Measurements from ENCODE around the gene CWF19L1. TPM values are rescaled to one million over a fixed set of nuclear protein-coding genes. Genes with fewer than 3 reads are reported as not detected.

The CWF19L1 gene
- total and polyA plus RNA-seq, 2 experiments from 2014 or later = 15.8 to 34.4 TPM

DNA sequence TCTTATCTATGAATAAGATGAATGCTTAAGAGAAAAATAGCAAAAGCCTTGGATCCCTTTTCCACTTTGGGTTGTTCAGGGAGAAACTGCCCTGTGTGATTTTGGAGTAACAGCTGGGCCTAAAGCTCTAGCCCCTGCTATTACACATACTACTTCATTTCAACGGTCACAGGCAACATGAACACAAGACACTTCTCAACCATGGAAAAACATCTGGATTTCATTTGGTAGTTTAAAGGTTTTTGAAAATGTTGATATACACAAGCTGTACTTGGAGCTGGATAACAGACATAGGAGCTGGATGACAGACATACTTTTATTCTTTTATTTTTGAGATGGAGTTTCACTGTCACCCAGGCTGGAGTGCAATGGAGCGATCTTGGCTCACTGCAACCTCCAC, 35.3 kb downstream of the CWF19L1 start:
- Mint-ChIP-seq H3K4me1 (peaks cover 3% of the 10 kb centered on the region; the same call in 2 of the 3 replicates), H3K27ac (no peak overlapping the region), H3K27me3 (ENCODE audit: insufficient read depth, low read depth, poor library complexity) (peaks cover 2% of the 10 kb centered on the region), H3K36me3 (ENCODE audit: low read depth) (peaks cover 19% of the 10 kb centered on the region), H3K4me3 (no peak overlapping the region), H3K9me3 (no peaks in the 10 kb centered on the region)
- ATAC-seq (no peak), DNase-seq (ENCODE audit: low spot score) (no peak)
- Histone ChIP-seq H3K36me3 (ENCODE audit: insufficient read depth) (peaks cover 12% of the 10 kb centered on the region), H3K27me3 (ENCODE audit: insufficient read depth) (no peaks in the 10 kb centered on the region), H3K27ac (ENCODE audit: low read depth) (no peak overlapping the region), H3F3A (replicated peaks; ENCODE audit: low read depth) (peaks cover 7% of the 10 kb centered on the region; the same call in 1 of the 2 replicates), H4K20me1 (replicated peaks; ENCODE audit: insufficient read depth) (peaks cover 9% of the 10 kb centered on the region; the same call in 1 of the 2 replicates), H3K4me1 (ENCODE audit: insufficient read depth) (no peaks in the 10 kb centered on the region), H3K4me3 (no peak overlapping the region), H3K9me2 (ENCODE audit: insufficient read depth) (no peaks in the 10 kb centered on the region), H2AFZ (no peak overlapping the region), H3K4me2 (no peak overlapping the region), H3K79me2 (replicated peaks; ENCODE audit: insufficient read depth) (peaks cover 21% of the 10 kb centered on the region)
- TF ChIP-seq CREB1 (CRISPR knock-in tag; IDR thresholded peaks at IDR 0.05; ENCODE audit: low read depth) = no peak
- TF ChIP-seq JUNB (IDR thresholded peaks at IDR 0.05; ENCODE audit: unreplicated experiment) = no peak
- no peak for TF ChIP-seq EZH2 (IDR thresholded peaks at IDR 0.05; ENCODE audit: low read depth, unreplicated experiment)
- TF ChIP-seq STAT1 (IDR thresholded peaks at IDR 0.05; ENCODE audit: unreplicated experiment) = no peak
- TF ChIP-seq ETS1 (IDR thresholded peaks at IDR 0.05) = no peak
- TF ChIP-seq, protein P1, sequence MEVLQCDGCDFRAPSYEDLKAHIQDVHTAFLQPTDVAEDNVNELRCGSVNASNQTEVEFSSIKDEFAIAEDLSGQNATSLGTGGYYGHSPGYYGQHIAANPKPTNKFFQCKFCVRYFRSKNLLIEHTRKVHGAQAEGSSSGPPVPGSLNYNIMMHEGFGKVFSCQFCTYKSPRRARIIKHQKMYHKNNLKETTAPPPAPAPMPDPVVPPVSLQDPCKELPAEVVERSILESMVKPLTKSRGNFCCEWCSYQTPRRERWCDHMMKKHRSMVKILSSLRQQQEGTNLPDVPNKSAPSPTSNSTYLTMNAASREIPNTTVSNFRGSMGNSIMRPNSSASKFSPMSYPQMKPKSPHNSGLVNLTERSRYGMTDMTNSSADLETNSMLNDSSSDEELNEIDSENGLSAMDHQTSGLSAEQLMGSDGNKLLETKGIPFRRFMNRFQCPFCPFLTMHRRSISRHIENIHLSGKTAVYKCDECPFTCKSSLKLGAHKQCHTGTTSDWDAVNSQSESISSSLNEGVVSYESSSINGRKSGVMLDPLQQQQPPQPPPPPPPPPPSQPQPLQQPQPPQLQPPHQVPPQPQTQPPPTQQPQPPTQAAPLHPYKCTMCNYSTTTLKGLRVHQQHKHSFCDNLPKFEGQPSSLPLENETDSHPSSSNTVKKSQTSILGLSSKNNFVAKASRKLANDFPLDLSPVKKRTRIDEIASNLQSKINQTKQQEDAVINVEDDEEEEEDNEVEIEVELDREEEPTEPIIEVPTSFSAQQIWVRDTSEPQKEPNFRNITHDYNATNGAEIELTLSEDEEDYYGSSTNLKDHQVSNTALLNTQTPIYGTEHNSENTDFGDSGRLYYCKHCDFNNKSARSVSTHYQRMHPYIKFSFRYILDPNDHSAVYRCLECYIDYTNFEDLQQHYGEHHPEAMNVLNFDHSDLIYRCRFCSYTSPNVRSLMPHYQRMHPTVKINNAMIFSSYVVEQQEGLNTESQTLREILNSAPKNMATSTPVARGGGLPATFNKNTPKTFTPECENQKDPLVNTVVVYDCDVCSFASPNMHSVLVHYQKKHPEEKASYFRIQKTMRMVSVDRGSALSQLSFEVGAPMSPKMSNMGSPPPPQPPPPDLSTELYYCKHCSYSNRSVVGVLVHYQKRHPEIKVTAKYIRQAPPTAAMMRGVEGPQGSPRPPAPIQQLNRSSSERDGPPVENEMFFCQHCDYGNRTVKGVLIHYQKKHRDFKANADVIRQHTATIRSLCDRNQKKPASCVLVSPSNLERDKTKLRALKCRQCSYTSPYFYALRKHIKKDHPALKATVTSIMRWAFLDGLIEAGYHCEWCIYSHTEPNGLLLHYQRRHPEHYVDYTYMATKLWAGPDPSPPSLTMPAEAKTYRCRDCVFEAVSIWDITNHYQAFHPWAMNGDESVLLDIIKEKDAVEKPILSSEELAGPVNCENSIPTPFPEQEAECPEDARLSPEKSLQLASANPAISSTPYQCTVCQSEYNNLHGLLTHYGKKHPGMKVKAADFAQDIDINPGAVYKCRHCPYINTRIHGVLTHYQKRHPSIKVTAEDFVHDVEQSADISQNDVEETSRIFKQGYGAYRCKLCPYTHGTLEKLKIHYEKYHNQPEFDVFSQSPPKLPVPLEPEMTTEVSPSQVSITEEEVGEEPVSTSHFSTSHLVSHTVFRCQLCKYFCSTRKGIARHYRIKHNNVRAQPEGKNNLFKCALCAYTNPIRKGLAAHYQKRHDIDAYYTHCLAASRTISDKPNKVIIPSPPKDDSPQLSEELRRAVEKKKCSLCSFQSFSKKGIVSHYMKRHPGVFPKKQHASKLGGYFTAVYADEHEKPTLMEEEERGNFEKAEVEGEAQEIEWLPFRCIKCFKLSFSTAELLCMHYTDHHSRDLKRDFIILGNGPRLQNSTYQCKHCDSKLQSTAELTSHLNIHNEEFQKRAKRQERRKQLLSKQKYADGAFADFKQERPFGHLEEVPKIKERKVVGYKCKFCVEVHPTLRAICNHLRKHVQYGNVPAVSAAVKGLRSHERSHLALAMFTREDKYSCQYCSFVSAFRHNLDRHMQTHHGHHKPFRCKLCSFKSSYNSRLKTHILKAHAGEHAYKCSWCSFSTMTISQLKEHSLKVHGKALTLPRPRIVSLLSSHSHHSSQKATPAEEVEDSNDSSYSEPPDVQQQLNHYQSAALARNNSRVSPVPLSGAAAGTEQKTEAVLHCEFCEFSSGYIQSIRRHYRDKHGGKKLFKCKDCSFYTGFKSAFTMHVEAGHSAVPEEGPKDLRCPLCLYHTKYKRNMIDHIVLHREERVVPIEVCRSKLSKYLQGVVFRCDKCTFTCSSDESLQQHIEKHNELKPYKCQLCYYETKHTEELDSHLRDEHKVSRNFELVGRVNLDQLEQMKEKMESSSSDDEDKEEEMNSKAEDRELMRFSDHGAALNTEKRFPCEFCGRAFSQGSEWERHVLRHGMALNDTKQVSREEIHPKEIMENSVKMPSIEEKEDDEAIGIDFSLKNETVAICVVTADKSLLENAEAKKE (CRISPR knock-in tag; IDR thresholded peaks at IDR 0.05) = no peak
- TF ChIP-seq, protein P2, sequence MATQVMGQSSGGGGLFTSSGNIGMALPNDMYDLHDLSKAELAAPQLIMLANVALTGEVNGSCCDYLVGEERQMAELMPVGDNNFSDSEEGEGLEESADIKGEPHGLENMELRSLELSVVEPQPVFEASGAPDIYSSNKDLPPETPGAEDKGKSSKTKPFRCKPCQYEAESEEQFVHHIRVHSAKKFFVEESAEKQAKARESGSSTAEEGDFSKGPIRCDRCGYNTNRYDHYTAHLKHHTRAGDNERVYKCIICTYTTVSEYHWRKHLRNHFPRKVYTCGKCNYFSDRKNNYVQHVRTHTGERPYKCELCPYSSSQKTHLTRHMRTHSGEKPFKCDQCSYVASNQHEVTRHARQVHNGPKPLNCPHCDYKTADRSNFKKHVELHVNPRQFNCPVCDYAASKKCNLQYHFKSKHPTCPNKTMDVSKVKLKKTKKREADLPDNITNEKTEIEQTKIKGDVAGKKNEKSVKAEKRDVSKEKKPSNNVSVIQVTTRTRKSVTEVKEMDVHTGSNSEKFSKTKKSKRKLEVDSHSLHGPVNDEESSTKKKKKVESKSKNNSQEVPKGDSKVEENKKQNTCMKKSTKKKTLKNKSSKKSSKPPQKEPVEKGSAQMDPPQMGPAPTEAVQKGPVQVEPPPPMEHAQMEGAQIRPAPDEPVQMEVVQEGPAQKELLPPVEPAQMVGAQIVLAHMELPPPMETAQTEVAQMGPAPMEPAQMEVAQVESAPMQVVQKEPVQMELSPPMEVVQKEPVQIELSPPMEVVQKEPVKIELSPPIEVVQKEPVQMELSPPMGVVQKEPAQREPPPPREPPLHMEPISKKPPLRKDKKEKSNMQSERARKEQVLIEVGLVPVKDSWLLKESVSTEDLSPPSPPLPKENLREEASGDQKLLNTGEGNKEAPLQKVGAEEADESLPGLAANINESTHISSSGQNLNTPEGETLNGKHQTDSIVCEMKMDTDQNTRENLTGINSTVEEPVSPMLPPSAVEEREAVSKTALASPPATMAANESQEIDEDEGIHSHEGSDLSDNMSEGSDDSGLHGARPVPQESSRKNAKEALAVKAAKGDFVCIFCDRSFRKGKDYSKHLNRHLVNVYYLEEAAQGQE (IDR thresholded peaks at IDR 0.05; ENCODE audit: unreplicated experiment) = no peak
- TF ChIP-seq EZH2phosphoT487 (IDR thresholded peaks at IDR 0.05; ENCODE audit: unreplicated experiment) = no peak
- TF ChIP-seq POLR2AphosphoS5 (IDR thresholded peaks at IDR 0.05; ENCODE audit: low read depth) = no peak
- no peak for TF ChIP-seq NANOG (IDR thresholded peaks at IDR 0.05; ENCODE audit: borderline replicate concordance)
- TF ChIP-seq ZNF331 (CRISPR knock-in tag; IDR thresholded peaks at IDR 0.05; ENCODE audit: low read depth) = no peak
- TF ChIP-seq, protein P3, sequence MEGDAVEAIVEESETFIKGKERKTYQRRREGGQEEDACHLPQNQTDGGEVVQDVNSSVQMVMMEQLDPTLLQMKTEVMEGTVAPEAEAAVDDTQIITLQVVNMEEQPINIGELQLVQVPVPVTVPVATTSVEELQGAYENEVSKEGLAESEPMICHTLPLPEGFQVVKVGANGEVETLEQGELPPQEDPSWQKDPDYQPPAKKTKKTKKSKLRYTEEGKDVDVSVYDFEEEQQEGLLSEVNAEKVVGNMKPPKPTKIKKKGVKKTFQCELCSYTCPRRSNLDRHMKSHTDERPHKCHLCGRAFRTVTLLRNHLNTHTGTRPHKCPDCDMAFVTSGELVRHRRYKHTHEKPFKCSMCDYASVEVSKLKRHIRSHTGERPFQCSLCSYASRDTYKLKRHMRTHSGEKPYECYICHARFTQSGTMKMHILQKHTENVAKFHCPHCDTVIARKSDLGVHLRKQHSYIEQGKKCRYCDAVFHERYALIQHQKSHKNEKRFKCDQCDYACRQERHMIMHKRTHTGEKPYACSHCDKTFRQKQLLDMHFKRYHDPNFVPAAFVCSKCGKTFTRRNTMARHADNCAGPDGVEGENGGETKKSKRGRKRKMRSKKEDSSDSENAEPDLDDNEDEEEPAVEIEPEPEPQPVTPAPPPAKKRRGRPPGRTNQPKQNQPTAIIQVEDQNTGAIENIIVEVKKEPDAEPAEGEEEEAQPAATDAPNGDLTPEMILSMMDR (conservative IDR thresholded peaks at IDR 0.05; ENCODE audit: low read depth in 2 of 2) = no peak
- TF ChIP-seq ZNF114 (CRISPR knock-in tag; IDR thresholded peaks at IDR 0.05) = no peak
